ENCODE data around the gene TRIM52.
"Not testable (repeated sequence)": the region's sequence is repeated elsewhere in the genome, so short reads cannot be mapped to it uniquely, and the experiment has no call there.

Gene TRIM52

DNA sequence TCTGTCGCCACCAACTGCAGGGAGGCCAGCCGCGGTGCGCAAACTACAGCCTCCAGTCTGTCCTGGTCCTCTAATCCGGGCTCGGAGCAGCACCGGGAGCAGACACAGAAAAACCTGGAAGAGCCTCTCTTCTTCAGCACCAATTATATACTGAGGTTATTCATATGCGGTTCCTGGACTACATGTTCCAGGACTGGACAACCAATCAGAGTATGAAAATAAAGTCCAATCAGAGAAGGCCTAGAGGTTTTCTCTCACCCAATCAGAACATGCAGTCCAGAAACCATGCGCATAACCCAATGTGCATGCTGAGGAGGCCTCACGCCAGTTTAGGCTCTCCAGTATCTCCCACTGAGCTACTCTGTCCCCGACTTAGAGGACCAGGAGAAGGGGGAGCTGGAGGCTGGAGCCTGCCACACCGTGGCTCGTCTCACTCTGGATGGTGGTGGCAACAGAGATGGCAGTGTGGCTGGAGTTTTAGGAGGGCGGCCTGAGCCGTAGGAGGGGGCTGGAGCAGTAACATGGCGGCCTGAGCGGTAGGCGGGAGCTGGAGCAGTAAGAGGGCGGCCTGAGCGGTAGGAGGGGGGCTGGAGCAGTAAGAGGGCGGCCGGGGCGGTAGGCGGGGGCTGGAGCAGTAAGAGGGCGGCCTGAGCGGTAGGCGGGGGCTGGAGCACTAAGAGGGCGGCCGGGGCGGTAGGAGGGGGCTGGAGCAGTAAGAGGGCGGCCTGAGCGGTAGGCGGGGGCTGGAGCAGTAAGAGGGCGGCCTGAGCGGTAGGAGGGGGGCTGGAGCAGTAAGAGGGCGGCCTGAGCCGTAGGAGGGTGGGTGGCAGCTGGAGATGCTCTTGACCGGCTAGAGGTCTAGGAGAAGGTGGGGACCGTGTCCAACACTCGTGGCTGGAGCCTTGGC is 20.4 kb upstream of the TRIM52 start:
- H3K9me2 ChIP-seq (ENCODE audit: low read depth, low read length) = no peaks in the 10 kb centered on the region
- H4K20me1 ChIP-seq (ENCODE audit: insufficient read depth, low read length) = no peaks in the 10 kb centered on the region
- no peak for TF ChIP-seq EZH2 (IDR thresholded peaks at IDR 0.05; ENCODE audit: borderline replicate concordance, low read length)
- TF ChIP-seq, protein P1, sequence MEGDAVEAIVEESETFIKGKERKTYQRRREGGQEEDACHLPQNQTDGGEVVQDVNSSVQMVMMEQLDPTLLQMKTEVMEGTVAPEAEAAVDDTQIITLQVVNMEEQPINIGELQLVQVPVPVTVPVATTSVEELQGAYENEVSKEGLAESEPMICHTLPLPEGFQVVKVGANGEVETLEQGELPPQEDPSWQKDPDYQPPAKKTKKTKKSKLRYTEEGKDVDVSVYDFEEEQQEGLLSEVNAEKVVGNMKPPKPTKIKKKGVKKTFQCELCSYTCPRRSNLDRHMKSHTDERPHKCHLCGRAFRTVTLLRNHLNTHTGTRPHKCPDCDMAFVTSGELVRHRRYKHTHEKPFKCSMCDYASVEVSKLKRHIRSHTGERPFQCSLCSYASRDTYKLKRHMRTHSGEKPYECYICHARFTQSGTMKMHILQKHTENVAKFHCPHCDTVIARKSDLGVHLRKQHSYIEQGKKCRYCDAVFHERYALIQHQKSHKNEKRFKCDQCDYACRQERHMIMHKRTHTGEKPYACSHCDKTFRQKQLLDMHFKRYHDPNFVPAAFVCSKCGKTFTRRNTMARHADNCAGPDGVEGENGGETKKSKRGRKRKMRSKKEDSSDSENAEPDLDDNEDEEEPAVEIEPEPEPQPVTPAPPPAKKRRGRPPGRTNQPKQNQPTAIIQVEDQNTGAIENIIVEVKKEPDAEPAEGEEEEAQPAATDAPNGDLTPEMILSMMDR (IDR thresholded peaks at IDR 0.05; ENCODE audit: low read length) = no peak
- no peaks in the 10 kb centered on the region for H3K79me2 ChIP-seq (ENCODE audit: insufficient read depth, low read length)
- no peaks in the 10 kb centered on the region for H3F3A ChIP-seq (ENCODE audit: insufficient read depth, low read length)
- peak overlapping the region; percentile 52 for H3K27ac ChIP-seq (ENCODE audit: low read depth, low read length, poor library complexity, severe bottlenecking)
- no peaks in the 10 kb centered on the region for H3K36me3 ChIP-seq (ENCODE audit: insufficient read depth, low read length)
- peak overlapping the region; percentile 61 for H3K4me2 ChIP-seq (ENCODE audit: low read length)
- no peak overlapping the region for H2AFZ ChIP-seq (ENCODE audit: low read length)
- H3K4me3 ChIP-seq (ENCODE audit: low read depth, low read length, poor library complexity, severe bottlenecking) = peak overlapping the region; percentile 63
- no peaks in the 10 kb centered on the region for H3K9me3 ChIP-seq (ENCODE audit: low read length)
- H3K27me3 ChIP-seq (ENCODE audit: insufficient read depth, low read length) = no peaks in the 10 kb centered on the region; the same call in 1 of the 2 replicates
- peak overlapping the region; percentile 62; the same call in 1 of the 2 replicates for H3K9ac ChIP-seq (ENCODE audit: low read length)
- H3K4me1 ChIP-seq (ENCODE audit: insufficient read depth, low read length, severe bottlenecking) = no peaks in the 10 kb centered on the region

DNA sequence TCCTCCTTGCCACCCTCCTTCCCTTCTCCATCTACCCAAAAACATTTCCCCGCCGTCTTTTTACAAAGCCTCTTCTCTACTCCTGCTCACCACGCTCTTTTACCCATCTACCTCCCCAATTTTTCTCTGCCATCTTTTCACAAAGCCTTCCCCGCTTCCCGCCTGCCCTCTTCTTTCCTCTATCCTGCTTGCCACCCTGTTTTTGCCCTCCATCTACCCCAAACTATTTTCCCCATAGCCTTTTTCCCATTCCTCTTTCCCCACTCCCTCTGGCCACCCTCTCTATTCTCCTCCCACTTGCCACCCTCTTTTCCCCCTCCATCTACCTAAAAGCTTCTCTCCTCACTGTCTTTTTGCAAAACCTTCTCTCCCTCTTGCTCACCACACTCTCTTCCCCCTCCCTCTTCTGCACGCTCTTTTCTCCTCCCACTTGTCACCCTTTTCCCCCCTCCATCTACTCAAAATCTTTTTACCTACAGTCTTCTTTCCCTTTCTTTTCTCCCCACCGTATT is 19.4 kb upstream of the TRIM52 start:
- H2AFZ ChIP-seq (ENCODE audit: low read length) = no peak overlapping the region
- H3K4me1 ChIP-seq (ENCODE audit: insufficient read depth, low read length, severe bottlenecking) = no peaks in the 10 kb centered on the region
- H3K4me3 ChIP-seq (ENCODE audit: low read depth, low read length, poor library complexity, severe bottlenecking) = peak overlapping the region; percentile 63
- H4K20me1 ChIP-seq (ENCODE audit: insufficient read depth, low read length) = no peaks in the 10 kb centered on the region
- H3K27me3 ChIP-seq (ENCODE audit: insufficient read depth, low read length) = no peaks in the 10 kb centered on the region; the same call in 1 of the 2 replicates
- peak overlapping the region; percentile 61; the same call in 1 of the 2 replicates for H3K4me2 ChIP-seq (ENCODE audit: low read length)
- no peaks in the 10 kb centered on the region for H3K79me2 ChIP-seq (ENCODE audit: insufficient read depth, low read length)
- no peaks in the 10 kb centered on the region for H3K9me3 ChIP-seq (ENCODE audit: low read length)
- TF ChIP-seq, protein P1 (IDR thresholded peaks at IDR 0.05; ENCODE audit: low read length) = no peak
- TF ChIP-seq EZH2 (IDR thresholded peaks at IDR 0.05; ENCODE audit: borderline replicate concordance, low read length) = no peak
- no peak overlapping the region for H3K27ac ChIP-seq (ENCODE audit: low read depth, low read length, poor library complexity, severe bottlenecking)
- H3K9me2 ChIP-seq (ENCODE audit: low read depth, low read length) = no peaks in the 10 kb centered on the region
- H3K36me3 ChIP-seq (ENCODE audit: insufficient read depth, low read length) = no peaks in the 10 kb centered on the region
- no peak overlapping the region; the same call in 1 of the 2 replicates for H3K9ac ChIP-seq (ENCODE audit: low read length)
- no peaks in the 10 kb centered on the region for H3F3A ChIP-seq (ENCODE audit: insufficient read depth, low read length)

DNA sequence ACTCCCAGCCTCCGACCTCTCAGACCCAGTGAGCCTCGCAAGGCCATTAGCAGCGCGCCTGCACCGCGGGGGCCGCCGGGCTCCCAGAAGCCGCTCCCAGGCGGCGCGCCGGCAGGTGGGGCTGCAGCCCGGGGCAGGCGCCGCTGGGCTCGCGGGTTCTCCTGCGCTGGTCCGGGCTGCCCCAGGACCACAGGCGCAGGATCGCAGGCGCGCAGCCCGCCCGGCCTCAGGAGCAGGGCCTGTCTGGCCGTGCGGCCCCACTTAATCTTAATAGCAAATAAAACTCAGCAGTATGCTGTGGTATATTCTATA is 12.4 kb upstream of the TRIM52 start:
- not testable (repeated sequence) for H3K4me3 ChIP-seq (ENCODE audit: low read depth, low read length, poor library complexity, severe bottlenecking); H3K27me3 ChIP-seq (ENCODE audit: insufficient read depth, low read length); H3K4me2 ChIP-seq (ENCODE audit: low read length); H3K79me2 ChIP-seq (ENCODE audit: insufficient read depth, low read length); H3F3A ChIP-seq (ENCODE audit: insufficient read depth, low read length); H3K27ac ChIP-seq (ENCODE audit: low read depth, low read length, poor library complexity, severe bottlenecking); H3K9me2 ChIP-seq (ENCODE audit: low read depth, low read length); H4K20me1 ChIP-seq (ENCODE audit: insufficient read depth, low read length); H3K9me3 ChIP-seq (ENCODE audit: low read length); H3K4me1 ChIP-seq (ENCODE audit: insufficient read depth, low read length, severe bottlenecking); H3K9ac ChIP-seq (ENCODE audit: low read length); H2AFZ ChIP-seq (ENCODE audit: low read length); H3K36me3 ChIP-seq (ENCODE audit: insufficient read depth, low read length)

Measured in OCI-LY1 (cell line).